Neuronal stem cell (in vitro differentiated cells): ENCODE data around the gene CLIC4.

Source experiments
- DNase-seq: peaks from one replicate; pipeline ENCODE4 v3.0.0-alpha.2; 2013; ENCODE audit warnings: low spot score
- H2AFZ ChIP-seq: one replicate; pipeline ENCODE4 v1.6.1; 2013; ENCODE audit warnings: mild to moderate bottlenecking, low read length, inconsistent platforms
- H2AK5ac ChIP-seq: 2 replicates; pipeline ENCODE4 v1.6.1; 2013; ENCODE audit warnings: low read depth, mild to moderate bottlenecking, inconsistent platforms, low read length, moderate library complexity, mixed read lengths
- H2BK120ac ChIP-seq: 2 replicates; pipeline ENCODE4 v1.6.1; 2013; ENCODE audit warnings: low read depth, mild to moderate bottlenecking, inconsistent platforms, low read length, moderate library complexity, mixed read lengths
- H2BK12ac ChIP-seq: one replicate; pipeline ENCODE4 v1.6.1; 2013; ENCODE audit warnings: low read length, inconsistent platforms
- H2BK15ac ChIP-seq: 2 replicates; pipeline ENCODE4 v1.6.1; 2013; ENCODE audit warnings: mild to moderate bottlenecking, low read length, inconsistent platforms, mixed read lengths
- H2BK5ac ChIP-seq: one replicate; pipeline ENCODE4 v1.6.1; 2013; ENCODE audit warnings: inconsistent platforms, mild to moderate bottlenecking, low read length, moderate library complexity
- H3K14ac ChIP-seq: one replicate; pipeline ENCODE4 v1.6.1; 2013; ENCODE audit warnings: low read length, inconsistent platforms
- H3K18ac ChIP-seq: 2 replicates; pipeline ENCODE4 v1.6.1; 2013; ENCODE audit warnings: low read length, inconsistent platforms
- H3K23ac ChIP-seq: 2 replicates; pipeline ENCODE4 v1.6.1; 2013; ENCODE audit warnings: low read depth, mild to moderate bottlenecking, mixed read lengths, low read length, inconsistent platforms; ENCODE audit not compliant: poor library complexity
- H3K27ac ChIP-seq: replicated peaks from 3 replicates; pipeline ENCODE4 v1.5.1; 2013; ENCODE audit warnings: low read length, inconsistent platforms
- H3K27me3 ChIP-seq, 3 experiments: 2 replicates each; pipeline ENCODE4 v1.6.1; 2013; ENCODE audit warnings: low read length in 3 of 3, mild to moderate bottlenecking in 2 of 3, inconsistent platforms in 1 of 3, low read depth in 1 of 3, mixed read lengths in 1 of 3, moderate library complexity in 1 of 3; ENCODE audit not compliant: control insufficient read depth in 3 of 3, insufficient read depth in 3 of 3
- H3K36me3 ChIP-seq, 2 donors: replicated peaks in 1 of 2; 2 replicates each; pipeline ENCODE4 v1.6.1; 2013; ENCODE audit warnings: low read length in 2 of 2; ENCODE audit not compliant: control insufficient read depth in 2 of 2, insufficient read depth in 2 of 2
- H3K4ac ChIP-seq: 2 replicates; pipeline ENCODE4 v1.6.1; 2013; ENCODE audit warnings: inconsistent platforms, mild to moderate bottlenecking, low read length, moderate library complexity
- H3K4me1 ChIP-seq, 2 donors: 1 replicate in 1 of 2; 2 replicates in 1 of 2; pipeline ENCODE4 v1.6.1; 2013; ENCODE audit warnings: low read length in 2 of 2, low read depth in 1 of 2; ENCODE audit not compliant: control insufficient read depth in 2 of 2, insufficient read depth in 1 of 2
- H3K4me2 ChIP-seq: one replicate; pipeline ENCODE4 v1.6.1; 2013; ENCODE audit warnings: mild to moderate bottlenecking, low read length, inconsistent platforms; ENCODE audit not compliant: insufficient read depth, poor library complexity, severe bottlenecking
- H3K4me3 ChIP-seq, 2 donors: 2 replicates each; pipeline ENCODE4 v1.5.1; 2013; ENCODE audit warnings: low read length in 2 of 2, mild to moderate bottlenecking in 2 of 2, inconsistent platforms in 1 of 2, moderate library complexity in 1 of 2
- H3K79me1 ChIP-seq: one replicate; pipeline ENCODE4 v1.6.1; 2013; ENCODE audit warnings: low read depth, mild to moderate bottlenecking, inconsistent platforms, low read length, moderate library complexity
- H3K9ac ChIP-seq: one replicate; pipeline ENCODE4 v1.6.1; 2013; ENCODE audit warnings: mild to moderate bottlenecking, low read depth, low read length, inconsistent platforms; ENCODE audit not compliant: poor library complexity
- H3K9me3 ChIP-seq, 2 donors: replicated peaks in 1 of 2; 2 replicates each; pipeline versions ENCODE3 to v1.6.1; 2013; ENCODE audit warnings: low read length in 2 of 2, mild to moderate bottlenecking in 2 of 2, inconsistent platforms in 1 of 2, low read depth in 1 of 2, mixed read lengths in 1 of 2, moderate library complexity in 1 of 2; ENCODE audit not compliant: control insufficient read depth in 2 of 2, insufficient read depth in 1 of 2
- H4K8ac ChIP-seq: one replicate; pipeline ENCODE4 v1.6.1; 2013; ENCODE audit warnings: low read depth, mild to moderate bottlenecking, inconsistent platforms, low read length, moderate library complexity
- H4K91ac ChIP-seq: one replicate; pipeline ENCODE4 v1.6.1; 2013; ENCODE audit warnings: low read length, low read depth, mild to moderate bottlenecking, inconsistent platforms; ENCODE audit not compliant: poor library complexity
- WGBS, 2 donors: extraction: QIAGEN DNeasy Blood & Tissue Kit; methylation state at CpG; one replicate each; pipeline ENCODE4 v1.1.7; 2013; ENCODE audit warnings: missing lambda C conversion rate in 2 of 2, mixed read lengths in 1 of 2; ENCODE audit not compliant: insufficient read length in 2 of 2, insufficient replicate concordance in 1 of 2; ENCODE audit errors: extremely low coverage in 2 of 2; 5-methylcytosine and 5-hydroxymethylcytosine counted together

The CLIC4 gene

GRCh38 chr1:24764848-24765247 lies 19.6 kb downstream of the CLIC4 start:
- no peak overlapping the region for H2BK120ac ChIP-seq
- no peak overlapping the region for H2AK5ac ChIP-seq

DNA sequence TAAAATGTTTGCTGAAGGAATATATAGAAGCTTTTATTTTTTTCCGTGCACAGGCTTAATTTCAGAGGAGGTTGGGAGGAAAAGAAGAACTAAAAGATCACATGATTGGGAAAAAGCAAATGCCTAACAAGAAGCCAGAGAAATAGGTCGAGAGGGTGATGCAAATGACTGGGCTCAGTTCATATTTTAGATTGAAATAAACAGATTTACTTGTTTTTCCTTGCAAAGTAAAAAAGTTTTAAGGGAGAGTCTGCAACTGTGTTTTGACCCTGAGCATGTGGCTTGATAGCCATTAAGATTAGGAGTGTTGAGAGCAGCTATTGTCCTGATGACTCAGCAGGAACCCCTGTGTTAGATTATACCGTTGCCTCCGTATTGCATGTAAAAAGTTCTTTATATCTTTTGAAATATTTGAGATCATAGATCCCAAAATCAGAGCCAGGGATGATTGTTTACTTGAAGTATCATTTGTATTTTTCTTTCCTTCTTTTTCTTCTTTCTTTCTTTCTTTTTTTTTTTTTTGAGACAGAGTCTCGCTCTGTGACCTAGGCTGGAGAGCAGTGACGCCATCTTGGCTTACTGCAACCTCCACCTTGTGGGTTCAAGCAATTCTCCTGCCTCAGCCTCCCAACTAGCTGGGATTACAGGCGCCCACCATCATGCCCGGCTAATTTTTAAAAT lies 20.2 kb downstream of the CLIC4 start:
- Histone ChIP-seq H3K18ac (no peak overlapping the region), H3K4me1 (peaks cover 3 to 4% of the 10 kb centered on the region in 2 donors), H2BK15ac (no peak overlapping the region), H3K9me3 (peaks cover 0 to 2% of the 10 kb centered on the region in 2 donors), H2BK5ac (no peak overlapping the region), H3K36me3 (peaks cover 0 to 16% of the 10 kb centered on the region in 2 donors), H2AFZ (no peak overlapping the region), H4K8ac (no peak overlapping the region), H3K4ac (no peak overlapping the region), H3K4me3 (no peak overlapping the region), H4K91ac (no peak overlapping the region), H3K79me1 (peaks cover 5% of the 10 kb centered on the region), H3K27ac (no peak overlapping the region), H2BK12ac (no peak overlapping the region), H3K27me3 (no peaks in the 10 kb centered on the region), H3K23ac (no peak overlapping the region), H3K14ac (no peak overlapping the region), H2BK120ac (no peak overlapping the region), H2AK5ac (no peak overlapping the region), H3K9ac (no peak overlapping the region), H3K4me2 (no peak overlapping the region)
- DNase-seq = no peak
- WGBS, 2 donors = no CpG with 5 or more reads among the region's 8 CpGs

More at GRCh38 chr1:24764848-24765247, 19.6 kb downstream of the CLIC4 start:
- H3K23ac ChIP-seq = no peak overlapping the region
- no peak overlapping the region for H3K14ac ChIP-seq
- H2AFZ ChIP-seq = no peak overlapping the region
- no peak overlapping the region for H4K8ac ChIP-seq
- no peak overlapping the region for H3K4ac ChIP-seq
- H3K18ac ChIP-seq = no peak overlapping the region
- H3K27ac ChIP-seq = no peak overlapping the region
- H3K4me3 ChIP-seq = no peak overlapping the region
- WGBS, 2 donors = no CpG with 5 or more reads among the region's 1 CpG
- peaks cover 0 to 2% of the 10 kb centered on the region in 2 donors for H3K9me3 ChIP-seq
- H2BK5ac ChIP-seq = no peak overlapping the region
- no peaks in the 10 kb centered on the region for H3K27me3 ChIP-seq
- no peak for DNase-seq
- peaks cover 5% of the 10 kb centered on the region for H3K79me1 ChIP-seq
- H2BK12ac ChIP-seq = no peak overlapping the region
- peaks cover 0 to 20% of the 10 kb centered on the region in 2 donors for H3K36me3 ChIP-seq
- H3K9ac ChIP-seq = no peak overlapping the region
- no peak overlapping the region for H4K91ac ChIP-seq
- H3K4me2 ChIP-seq = no peak overlapping the region
- peaks cover 3 to 4% of the 10 kb centered on the region in 2 donors for H3K4me1 ChIP-seq
- H2BK15ac ChIP-seq = no peak overlapping the region

DNA sequence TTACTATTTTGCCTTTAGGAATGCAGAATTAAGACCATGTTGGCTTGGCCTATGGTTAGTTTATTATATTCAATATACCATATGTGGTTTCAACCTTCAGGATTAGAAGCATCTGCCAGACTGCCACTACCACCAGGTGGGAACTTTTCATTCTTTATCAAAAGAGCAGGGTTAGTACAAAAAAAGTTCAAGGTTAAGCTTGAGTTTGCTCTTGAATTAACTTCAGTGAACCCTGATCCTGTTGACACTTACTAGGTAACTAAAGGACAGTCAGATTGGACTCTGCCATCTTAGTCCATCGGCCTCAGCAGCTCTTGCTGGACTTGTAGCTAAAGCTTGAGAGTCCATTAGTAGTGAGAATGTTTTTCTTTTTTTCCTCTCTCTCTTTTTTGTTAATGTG lies 22.1 kb downstream of the CLIC4 start:
- WGBS, 2 donors = no CpG with 5 or more reads among the region's 1 CpG
- Histone ChIP-seq H2BK12ac (no peak overlapping the region), H3K23ac (no peak overlapping the region), H3K79me1 (peaks cover 2% of the 10 kb centered on the region), H3K9me3 (peaks cover 0 to 2% of the 10 kb centered on the region in 2 donors), H3K4me1 (peaks cover 0 to 4% of the 10 kb centered on the region in 2 donors), H3K27ac (no peak overlapping the region), H3K14ac (no peak overlapping the region), H3K4ac (no peak overlapping the region), H3K4me2 (no peak overlapping the region), H3K36me3 (peaks cover 0 to 18% of the 10 kb centered on the region in 2 donors), H3K27me3 (no peaks in the 10 kb centered on the region), H2BK5ac (no peak overlapping the region), H3K4me3 (no peak overlapping the region), H4K91ac (no peak overlapping the region), H2AFZ (no peak overlapping the region), H3K18ac (no peak overlapping the region), H2BK120ac (no peak overlapping the region), H3K9ac (no peak overlapping the region), H2BK15ac (no peak overlapping the region), H2AK5ac (no peak overlapping the region), H4K8ac (no peak overlapping the region)
- no peak for DNase-seq

- no peak for DNase-seq
- Histone ChIP-seq H3K36me3 (peaks cover 0 to 18% of the 10 kb centered on the region in 2 donors), H3K14ac (no peak overlapping the region), H2BK120ac (no peak overlapping the region), H2BK5ac (no peak overlapping the region), H3K18ac (no peak overlapping the region), H2BK12ac (no peak overlapping the region), H3K4me1 (peaks cover 0 to 4% of the 10 kb centered on the region in 2 donors), H3K27ac (no peak overlapping the region), H4K91ac (no peak overlapping the region), H3K9me3 (peaks cover 0 to 2% of the 10 kb centered on the region in 2 donors), H3K4ac (no peak overlapping the region), H3K23ac (no peak overlapping the region), H3K79me1 (peaks cover 2% of the 10 kb centered on the region), H3K4me3 (no peak overlapping the region), H4K8ac (no peak overlapping the region), H3K4me2 (no peak overlapping the region), H2BK15ac (no peak overlapping the region), H2AFZ (no peak overlapping the region), H3K27me3 (no peaks in the 10 kb centered on the region), H3K9ac (no peak overlapping the region), H2AK5ac (no peak overlapping the region)
- WGBS, 2 donors = no CpG with 5 or more reads among the region's 4 CpGs
These were observed 23.8 kb downstream of the CLIC4 start for GRCh38 chr1:24768873-24769605.
